NCI-H2081 (cell line): ENCODE data around the gene FAM107A.
"Not testable (repeated sequence)": the region's sequence is repeated elsewhere in the genome, so short reads cannot be mapped to it uniquely, and the experiment has no call there.

ENCODE experiments used
- DNase-seq, 2 experiments: peaks; one replicate each; lab custom pipeline; 2025; lab: John Stamatoyannopoulos, UW

The FAM107A gene

DNA sequence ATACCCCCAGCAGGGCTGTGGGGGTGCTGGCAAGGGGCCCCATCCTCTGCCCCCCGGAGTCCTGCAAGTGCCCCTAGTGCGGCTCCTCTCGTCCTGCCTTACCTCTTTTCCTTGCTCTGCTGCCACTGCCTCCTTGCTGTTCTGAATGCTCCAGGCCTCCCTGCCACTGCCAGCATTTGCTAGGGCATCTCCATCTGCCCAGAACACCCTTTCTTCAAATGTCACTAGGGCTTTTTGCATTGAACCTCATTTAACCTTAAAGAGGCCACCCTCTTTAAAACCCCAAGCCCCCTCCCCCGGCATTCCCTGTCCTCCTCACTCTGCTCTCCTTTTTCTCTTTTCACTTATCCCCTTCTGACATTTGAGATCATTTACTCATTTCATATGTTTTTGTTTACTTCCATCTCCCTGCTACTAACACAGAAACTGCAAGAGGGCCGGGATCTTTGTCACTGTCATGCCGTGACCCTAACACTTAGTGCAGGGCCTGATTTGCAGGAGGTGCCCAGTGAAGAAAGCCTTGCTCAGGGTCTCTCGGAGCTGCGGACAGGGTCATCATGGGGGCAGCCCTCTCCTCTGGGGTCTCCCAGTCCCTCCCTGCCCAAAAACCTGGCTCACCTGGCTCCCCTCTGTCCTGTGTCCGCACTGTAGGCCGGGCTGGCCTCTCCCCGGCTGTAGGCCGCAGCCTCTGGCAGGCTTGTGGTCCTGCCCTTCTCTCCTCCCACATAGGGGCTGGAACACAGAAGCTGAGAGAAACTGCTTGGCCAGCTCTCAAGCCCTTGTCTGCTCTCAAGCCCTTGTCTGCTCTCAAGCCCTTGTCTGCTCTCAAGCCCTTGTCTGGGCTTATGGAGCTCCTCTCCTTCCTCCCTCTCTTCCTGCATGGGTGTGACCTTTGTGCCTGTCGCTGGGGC, 40.4 kb downstream of the FAM107A start, which contains the start of gene ACOX2:
Gene ACOX2 (minus strand): TSS at position 690 of the 911 bp plus-strand sequence. CDS start 2,084 bp downstream, outside the sequence.
- DNase-seq, result no peak

- no peak for DNase-seq
These were observed 41.4 kb downstream of the FAM107A start for GRCh38 chr3:58535531-58536500.

- no peak for DNase-seq
These were observed 42.3 kb downstream of the FAM107A start for GRCh38 chr3:58534592-58535494.

GRCh38 chr3:58532794-58533220, 44.4 kb downstream of the FAM107A start:
- peak; percentile 54 to 71 for DNase-seq

DNA sequence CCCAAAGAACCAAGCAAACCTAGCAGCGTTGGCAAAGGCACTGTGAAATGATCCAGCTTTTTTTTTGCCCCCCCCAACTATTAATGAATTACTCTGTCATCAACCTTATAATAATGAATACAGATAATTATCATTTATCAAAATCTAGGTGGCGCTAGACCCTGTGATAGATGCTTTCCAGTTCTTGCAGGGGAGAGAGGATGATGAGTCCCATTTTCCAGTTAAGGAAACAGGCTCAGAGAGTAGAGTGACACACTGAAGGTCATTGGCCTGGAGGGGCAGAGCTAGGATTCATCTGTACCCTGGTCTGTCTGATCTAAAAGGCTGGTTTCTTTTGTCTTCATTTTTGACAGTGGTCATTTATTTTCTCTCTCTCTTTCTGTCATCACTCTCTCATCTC, 45.2 kb downstream of the FAM107A start:
- no peak for DNase-seq

DNA sequence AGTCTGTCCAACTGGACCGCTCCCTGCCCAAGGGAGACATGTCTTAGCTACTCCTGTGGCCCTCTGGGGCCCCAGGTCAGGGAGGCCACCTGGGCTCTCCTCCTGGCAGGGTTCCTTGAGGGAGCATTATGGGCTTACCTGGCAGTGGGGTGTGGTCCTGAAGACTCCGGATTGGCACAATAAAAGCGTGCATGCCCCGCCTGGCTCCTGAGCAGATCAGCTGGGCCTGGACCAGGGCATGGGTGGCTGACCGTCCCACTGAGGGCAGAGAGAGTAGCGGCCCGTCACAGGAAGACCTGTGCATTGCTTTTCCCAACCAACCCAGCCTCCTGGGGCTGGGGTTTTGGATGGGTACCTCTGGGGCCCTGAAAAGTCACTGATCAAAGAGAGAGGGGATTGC, 45.6 kb downstream of the FAM107A start:
- no peak for DNase-seq

- DNase-seq, result no peak
These were observed 46.8 kb downstream of the FAM107A start for GRCh38 chr3:58530354-58530865.

DNA sequence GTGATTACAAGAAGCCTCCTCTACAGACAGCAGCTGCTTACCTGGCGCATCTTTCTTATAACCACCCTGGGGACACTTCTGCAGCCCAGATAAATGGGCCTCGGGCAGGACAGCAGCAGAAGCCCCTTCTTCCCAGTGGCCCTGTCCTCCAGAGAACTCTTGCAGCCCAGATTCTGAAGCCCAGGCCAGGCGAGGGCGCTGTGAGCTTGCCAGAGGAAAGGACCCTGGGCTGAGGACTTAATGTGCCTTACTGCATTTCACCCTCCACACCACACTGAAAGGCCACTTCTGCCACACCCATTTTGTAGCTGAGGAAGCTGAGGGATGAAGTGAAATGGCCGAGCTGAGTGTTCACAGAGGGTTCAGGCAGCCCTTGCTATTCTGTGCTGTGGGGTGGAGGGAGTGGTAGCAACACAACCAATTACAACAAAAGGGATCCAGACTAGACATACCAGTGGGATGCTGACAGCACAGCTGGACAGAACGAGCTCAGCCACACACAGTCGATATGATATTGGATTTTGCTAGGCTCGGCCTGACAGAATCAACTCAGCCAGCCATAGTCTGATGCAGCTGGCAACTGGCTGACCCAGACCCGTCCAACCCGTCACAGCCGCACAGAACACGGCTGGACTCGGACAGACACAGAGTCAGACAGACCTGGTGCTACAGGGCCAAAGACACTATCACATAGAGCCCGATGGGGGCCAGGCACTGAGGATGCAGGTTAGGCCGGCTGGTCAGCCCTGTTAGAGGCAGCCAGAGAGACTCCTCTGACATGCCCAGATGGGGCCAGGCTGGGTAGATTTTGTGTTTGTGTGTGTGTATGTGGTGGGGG, 47.5 kb downstream of the FAM107A start:
- no peak for DNase-seq

DNA sequence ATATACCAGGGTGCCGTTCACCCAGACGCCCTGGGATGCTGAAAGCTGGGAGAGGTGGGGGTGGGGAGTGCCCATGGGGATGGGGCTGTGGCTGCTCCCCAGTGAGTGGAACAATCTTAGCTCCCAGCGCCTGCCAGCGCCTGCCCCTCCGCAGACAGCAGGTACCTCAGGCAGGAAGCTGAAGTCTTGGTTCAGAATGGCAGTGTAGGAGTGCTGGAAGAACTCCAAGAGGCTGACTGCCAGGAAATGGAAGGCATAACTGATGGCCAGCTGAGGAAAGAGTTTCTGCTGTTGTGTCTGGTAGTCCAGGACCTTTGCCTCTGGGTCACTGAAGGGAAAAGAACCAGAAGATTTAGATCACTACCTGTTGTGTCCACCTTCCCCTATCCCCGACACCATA, 48.6 kb downstream of the FAM107A start:
- peak; percentile 36 to 60 for DNase-seq

GRCh38 chr3:58527440-58527839, 49.8 kb downstream of the FAM107A start:
- DNase-seq, result not testable (repeated sequence)

GRCh38 chr3:58526515-58526957, 50.7 kb downstream of the FAM107A start:
- no peak for DNase-seq

DNA sequence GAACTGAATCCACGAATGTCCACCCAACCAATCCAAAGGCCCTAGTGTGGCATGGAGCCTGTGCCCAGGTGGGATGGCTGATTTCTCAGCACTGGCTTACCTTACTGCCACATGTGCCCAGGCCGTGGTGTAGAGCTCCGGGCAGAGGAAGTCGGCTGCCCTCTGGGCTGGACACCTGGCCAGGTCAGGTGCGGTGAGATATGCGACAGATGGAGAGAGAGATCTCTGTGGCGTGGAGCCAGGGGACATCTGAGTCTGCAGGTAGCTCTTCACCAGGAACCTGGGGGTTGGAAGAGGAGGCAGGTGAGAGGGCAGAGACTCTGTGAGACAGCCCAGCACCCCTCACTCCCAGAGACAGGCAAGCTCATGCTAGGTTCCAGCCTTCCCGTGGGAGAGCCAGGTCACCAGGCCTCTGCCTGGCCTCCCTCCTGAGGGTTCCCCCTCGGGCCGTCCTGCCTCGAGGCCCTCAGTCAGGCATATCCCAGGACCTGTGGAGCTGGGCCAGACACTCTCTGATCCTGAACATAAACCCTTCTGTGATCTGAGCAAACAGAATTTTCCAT, 52.8 kb downstream of the FAM107A start:
- DNase-seq, result no peak

DNA sequence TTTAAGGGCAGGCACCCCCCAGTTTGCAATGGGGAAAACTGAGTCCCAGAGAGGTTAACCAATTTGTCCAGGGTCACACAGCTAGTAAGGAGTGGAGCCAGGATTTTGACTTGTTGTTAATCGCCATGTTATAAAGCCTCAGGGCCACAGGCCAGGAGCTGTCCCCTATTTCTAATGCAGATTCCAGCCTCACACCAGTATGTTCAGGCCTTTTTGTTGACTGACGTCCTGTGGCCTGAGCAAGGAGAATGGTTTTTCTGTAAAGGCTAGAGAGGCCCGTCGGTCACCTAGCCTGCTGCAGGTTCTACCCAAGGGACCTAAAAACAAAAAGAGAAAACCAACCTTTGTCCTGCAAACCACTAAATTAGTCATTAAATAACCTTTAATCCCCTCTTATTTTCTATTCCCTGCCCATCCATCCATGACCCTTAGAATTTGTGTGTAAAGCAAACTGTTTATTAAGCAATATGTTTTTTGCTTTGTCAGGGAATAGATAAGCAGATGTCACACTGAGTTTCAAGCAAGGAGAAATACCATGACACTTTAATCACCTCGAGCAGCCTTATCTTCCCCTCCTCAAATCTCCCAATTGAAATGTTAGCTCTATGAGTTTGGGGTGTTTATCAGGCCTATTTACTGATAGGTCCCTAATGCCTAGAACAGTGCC, 54.3 kb downstream of the FAM107A start:
- DNase-seq, result no peak

GRCh38 chr3:58521917-58522631, 55.1 kb downstream of the FAM107A start:
- DNase-seq, result peak in 1 of 2 experiments; percentile 42

DNA sequence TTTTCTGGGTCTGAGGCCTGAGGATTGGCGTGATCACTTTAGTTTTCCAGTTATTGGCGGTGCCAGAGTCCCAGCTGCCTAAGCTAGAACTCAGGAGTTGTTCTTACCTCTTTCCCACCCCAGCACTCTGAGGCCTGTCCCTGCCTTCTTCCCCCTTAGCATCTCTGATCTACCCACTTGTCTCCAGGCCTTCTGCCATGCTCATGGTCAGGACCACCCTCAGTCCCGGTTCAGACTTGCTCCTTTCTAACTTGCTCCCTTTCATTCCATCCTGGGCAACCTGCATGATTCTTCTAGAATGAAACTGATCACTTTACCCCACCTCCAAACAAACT, 55.9 kb downstream of the FAM107A start:
- no peak for DNase-seq

DNA sequence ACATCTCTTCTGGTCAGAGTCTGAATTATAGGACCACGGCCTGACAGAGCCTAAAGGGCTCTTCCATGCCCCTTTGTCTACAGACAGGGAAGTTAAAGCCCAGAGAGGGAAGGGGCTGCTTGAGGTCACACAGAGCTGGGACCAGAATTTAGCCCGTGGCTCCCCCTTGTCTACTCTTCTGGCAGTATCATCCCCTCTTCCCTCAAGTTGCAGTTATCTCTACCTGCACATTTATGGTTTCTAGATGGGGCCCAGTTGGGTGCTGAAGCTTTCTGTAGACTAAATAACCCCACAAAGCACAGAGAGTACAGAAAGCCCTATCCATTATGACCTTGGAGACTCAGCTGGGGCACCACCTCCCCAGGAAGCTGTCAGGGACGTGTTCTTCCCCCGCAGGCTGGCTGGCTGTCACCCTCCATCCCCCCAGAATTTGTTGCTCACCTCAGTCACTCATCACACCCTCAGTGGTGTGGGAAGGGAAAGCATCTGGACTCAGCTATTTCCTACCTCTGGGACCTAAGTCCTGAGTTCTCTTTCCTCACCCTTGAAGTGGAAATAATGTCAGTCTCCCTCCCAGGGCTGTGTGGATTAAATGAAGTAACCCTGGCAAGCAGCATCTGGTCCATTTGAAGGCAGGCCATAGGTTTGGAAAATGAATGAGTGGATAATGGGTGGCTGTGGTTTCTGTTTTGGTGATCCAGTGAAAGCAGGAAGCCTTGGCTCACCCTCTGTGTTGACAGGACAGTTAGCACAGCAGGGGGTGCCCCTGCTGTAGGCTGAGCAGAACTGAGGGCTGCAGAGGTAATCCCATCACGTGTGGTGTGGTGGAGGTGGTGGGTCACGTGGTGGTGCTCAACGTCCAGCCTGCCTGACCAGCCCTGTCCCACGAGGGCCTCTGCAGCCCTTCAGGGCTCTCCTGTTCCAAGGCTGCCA, 56.5 kb downstream of the FAM107A start:
- DNase-seq, result peak; percentile 38 to 77

- no peak for DNase-seq
These were observed 57.4 kb downstream of the FAM107A start for GRCh38 chr3:58519668-58520402.
